ENCODE results near the gene IQCB1.

- no peak for TF ChIP-seq POLR2A (IDR thresholded peaks at IDR 0.05; ENCODE audit: control extremely low read depth in 1 of 2, low read depth in 2 of 2, low read length in 2 of 2)
- no peak for TF ChIP-seq RAD21 (IDR thresholded peaks at IDR 0.05 in 1 of 2, conservative IDR thresholded peaks at IDR 0.05 in 1 of 2; ENCODE audit: low read depth in 2 of 2, low read length in 2 of 2)
- TF ChIP-seq JUN (IDR thresholded peaks at IDR 0.05; ENCODE audit: low read depth, low read length) = no peak
- TF ChIP-seq CTCF (IDR thresholded peaks at IDR 0.05; ENCODE audit: control extremely low read depth in 1 of 3, insufficient read depth in 1 of 3, low read depth in 1 of 3, low read length in 3 of 3) = no peak
These were observed 37.9 kb downstream of the IQCB1 start for GRCh38 chr3:121796970-121797369.
